MCF 10A (cell line): Measurements from ENCODE around the gene MAML1. TPM values are rescaled to one million over a fixed set of nuclear protein-coding genes. Genes with fewer than 3 reads are reported as not detected.

Experiments
- BruUV-seq: library from RNA; stranded (reverse); fragments of 400-500 nt; replicated peaks from 2 replicates; lab custom pipeline; 2021; lab: Mats Ljungman, UMichigan
- CTCF ChIA-PET: fragments of 300-600 bp; sonication (Branson Sonifier 250); formaldehyde crosslinking; extraction: SDS; loops from one replicate; lab custom pipeline; 2021; ENCODE audit warnings: antibody characterized with exemption, inconsistent platforms; lab: Yijun Ruan, JAX
- POLR2A ChIA-PET: fragments of 300-600, 350-650 bp; sonication (Branson Sonifier 250); formaldehyde crosslinking; extraction: SDS; loops from one replicate; lab custom pipeline; 2020; ENCODE audit warnings: antibody characterized with exemption, inconsistent platforms; lab: Yijun Ruan, JAX
- DNase-seq: peaks from one replicate; pipeline ENCODE4 v3.0.0-alpha.2; 2018; ENCODE audit not compliant: unreplicated experiment
- H3K27ac Mint-ChIP-seq: one replicate; pipeline ENCODE4 v1.8.0; 2022; ENCODE audit warnings: mild to moderate bottlenecking, low read depth, mixed read lengths; ENCODE audit not compliant: unreplicated experiment
- H3K27me3 Mint-ChIP-seq: one replicate; pipeline ENCODE4 v1.8.0; 2022; ENCODE audit warnings: mixed read lengths; ENCODE audit not compliant: insufficient read depth, unreplicated experiment
- H3K36me3 Mint-ChIP-seq: one replicate; pipeline ENCODE4 v1.8.0; 2022; ENCODE audit warnings: mild to moderate bottlenecking, moderate library complexity, mixed read lengths; ENCODE audit not compliant: insufficient read depth, unreplicated experiment
- H3K4me1 Mint-ChIP-seq: one replicate; pipeline ENCODE4 v1.8.0; 2022; ENCODE audit warnings: mixed read lengths; ENCODE audit not compliant: insufficient read depth, unreplicated experiment
- H3K4me3 Mint-ChIP-seq: one replicate; pipeline ENCODE4 v1.8.0; 2022; ENCODE audit warnings: mild to moderate bottlenecking, moderate library complexity, mixed read lengths; ENCODE audit not compliant: unreplicated experiment
- H3K9me3 Mint-ChIP-seq: one replicate; pipeline ENCODE4 v1.8.0; 2022; ENCODE audit warnings: mixed read lengths; ENCODE audit not compliant: unreplicated experiment
- CTCF ChIP-seq: fragments of 200-600 bp; IDR thresholded peaks from one replicate; pipeline ENCODE4 v1.8.0; 2022; ENCODE audit warnings: antibody characterized with exemption, mild to moderate bottlenecking; ENCODE audit not compliant: unreplicated experiment
- intact Hi-C: fragments of 100-400 bp; cut with micrococcal nuclease; formaldehyde crosslinking; loops from 2 replicates; pipeline ENCODE4 v1.14.1; 2022
- total RNA-seq: library from RNA; stranded (reverse); gene quantifications from 2 replicates; pipeline ENCODE4 v1.2.3, GENCODE V29; 2022

Gene MAML1
- total RNA-seq, 1 experiment from 2014 or later, result 38.4 TPM

- H3K4me1 Mint-ChIP-seq, result peaks cover 32% of the 10 kb centered on the region
- no peak for TF ChIP-seq CTCF
- intact Hi-C loops, result no loop called here
- no peaks in the 10 kb centered on the region for H3K27me3 Mint-ChIP-seq
- peaks cover 48% of the 10 kb centered on the region for H3K36me3 Mint-ChIP-seq
- H3K27ac Mint-ChIP-seq, result peak overlapping the region; percentile 98
- no peak overlapping the region for H3K4me3 Mint-ChIP-seq
- no peaks in the 10 kb centered on the region for H3K9me3 Mint-ChIP-seq
- no peak for DNase-seq
- POLR2A ChIA-PET, result interaction anchor here (1.2 to 4.0 kb wide), 2 partner anchors 11 to 13 kb away, joined by 4 to 134 read pairs; partner anchors contain the start of gene MGAT4B
- BruUV-seq, result no TSS peak
- CTCF ChIA-PET, result interaction anchor here (0.5 to 1.0 kb wide), 3 partner anchors 12 to 517 kb away, joined by 3 read pairs; no protein-coding TSS in a partner anchor
Observed at GRCh38 chr5:179817470-179817840, 84.8 kb downstream of the MAML1 start.

GRCh38 chr5:179817890-179818745, 85.5 kb downstream of the MAML1 start:
- ChIA-PET CTCF (interaction anchor here (0.9 to 2.4 kb wide), 3 partner anchors 12 to 55 kb away, joined by 3 to 16 read pairs (median 3); no protein-coding TSS in a partner anchor), POLR2A (interaction anchor here (0.6 to 4.0 kb wide), 9 partner anchors 11 to 473 kb away, joined by 3 to 134 read pairs (median 22); partner anchors contain the start of genes HNRNPH1, MAML1, MGAT4B and MRNIP)
- Mint-ChIP-seq H3K27me3 (no peaks in the 10 kb centered on the region), H3K9me3 (no peaks in the 10 kb centered on the region), H3K27ac (peak overlapping the region; percentile 98), H3K4me3 (peak overlapping the region; percentile 94), H3K4me1 (peaks cover 38% of the 10 kb centered on the region), H3K36me3 (peaks cover 48% of the 10 kb centered on the region)
- BruUV-seq, result TSS peak; percentile 22
- no peak for TF ChIP-seq CTCF
- intact Hi-C loops, result no loop called here
- no peak for DNase-seq

- Mint-ChIP-seq H3K27me3 (no peaks in the 10 kb centered on the region), H3K27ac (peak overlapping the region; percentile 98), H3K4me3 (peak overlapping the region; percentile 94), H3K9me3 (no peaks in the 10 kb centered on the region), H3K4me1 (peaks cover 39% of the 10 kb centered on the region), H3K36me3 (peaks cover 50% of the 10 kb centered on the region)
- intact Hi-C loops, result no loop called here
- no peak for TF ChIP-seq CTCF
- peak; percentile 99 for DNase-seq
- no TSS peak for BruUV-seq
- CTCF ChIA-PET, result interaction anchor here (0.9 to 2.4 kb wide), 3 partner anchors 9 to 56 kb away, joined by 3 to 16 read pairs (median 4); no protein-coding TSS in a partner anchor
- POLR2A ChIA-PET, result interaction anchor here (0.6 to 4.0 kb wide), 18 partner anchors 8 to 472 kb away, joined by 3 to 134 read pairs (median 8); partner anchors contain the start of genes CANX, HNRNPH1, MAML1 and MGAT4B
Observed at GRCh38 chr5:179818746-179819295, 86.2 kb downstream of the MAML1 start.
